Colon (tissue), 2 donors: ENCODE results near the gene ZNF606.

Experiments used
- FAIRE-seq: peaks from 2 replicates; lab custom pipeline; 2012; peaks lifted over from hg19 to GRCh38; lab: Jason Lieb, UNC
- donor health status: control.
- donor health status: control.

The ZNF606 gene

GRCh38 chr19:58002384-58003173 lies at the start of gene ZNF606:
Gene ZNF606, minus strand, starts transcription at chr19:58002820. Its CDS starts 1,501 bp downstream, at chr19:58001319.
- FAIRE-seq = no peak

- no peak for FAIRE-seq
Observed at GRCh38 chr19:58052256-58052655, 49.6 kb upstream of the ZNF606 start.

GRCh38 chr19:58047672-58048071 lies 45.1 kb upstream of the ZNF606 start:
- FAIRE-seq = no peak

- FAIRE-seq = no peak
Observed at GRCh38 chr19:58046856-58047255, 44.2 kb upstream of the ZNF606 start.

DNA sequence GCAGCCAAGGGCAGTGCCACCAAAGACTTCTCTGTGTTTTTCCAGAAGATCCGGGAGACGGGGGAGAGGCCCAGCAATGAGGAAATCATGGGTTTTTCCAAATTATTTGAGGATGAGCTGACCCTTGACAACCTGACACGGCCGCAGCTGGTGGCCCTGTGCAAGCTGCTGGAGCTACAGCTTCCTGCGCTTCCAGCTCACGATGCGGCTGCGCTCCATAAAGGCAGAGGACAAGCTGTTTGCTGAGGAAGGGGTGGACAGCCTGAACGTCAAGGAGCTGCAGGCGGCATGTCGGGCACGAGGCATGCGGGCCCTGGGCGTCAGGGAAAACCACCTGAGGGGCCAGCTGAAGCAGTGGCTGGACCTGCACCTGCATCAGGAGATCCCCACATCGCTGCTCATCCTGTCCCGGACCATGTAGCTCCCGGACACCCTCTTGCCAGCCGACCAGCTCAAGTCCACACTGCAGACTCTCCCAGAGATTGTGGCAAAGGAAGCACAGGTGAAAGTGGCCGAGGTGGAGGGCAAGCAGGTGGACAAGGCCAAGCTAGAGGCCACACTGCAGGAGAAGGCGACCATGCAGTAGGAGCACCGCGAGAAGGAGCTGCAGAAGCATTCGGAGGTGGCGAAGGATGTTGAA lies 42.9 kb upstream of the ZNF606 start:
- no peak for FAIRE-seq

GRCh38 chr19:58044886-58045285 lies 42.3 kb upstream of the ZNF606 start:
- FAIRE-seq = no peak

- no peak for FAIRE-seq
Observed at GRCh38 chr19:58044391-58044790, 41.8 kb upstream of the ZNF606 start.

- FAIRE-seq = no peak
Observed at GRCh38 chr19:58042495-58043340, 40.1 kb upstream of the ZNF606 start.

DNA sequence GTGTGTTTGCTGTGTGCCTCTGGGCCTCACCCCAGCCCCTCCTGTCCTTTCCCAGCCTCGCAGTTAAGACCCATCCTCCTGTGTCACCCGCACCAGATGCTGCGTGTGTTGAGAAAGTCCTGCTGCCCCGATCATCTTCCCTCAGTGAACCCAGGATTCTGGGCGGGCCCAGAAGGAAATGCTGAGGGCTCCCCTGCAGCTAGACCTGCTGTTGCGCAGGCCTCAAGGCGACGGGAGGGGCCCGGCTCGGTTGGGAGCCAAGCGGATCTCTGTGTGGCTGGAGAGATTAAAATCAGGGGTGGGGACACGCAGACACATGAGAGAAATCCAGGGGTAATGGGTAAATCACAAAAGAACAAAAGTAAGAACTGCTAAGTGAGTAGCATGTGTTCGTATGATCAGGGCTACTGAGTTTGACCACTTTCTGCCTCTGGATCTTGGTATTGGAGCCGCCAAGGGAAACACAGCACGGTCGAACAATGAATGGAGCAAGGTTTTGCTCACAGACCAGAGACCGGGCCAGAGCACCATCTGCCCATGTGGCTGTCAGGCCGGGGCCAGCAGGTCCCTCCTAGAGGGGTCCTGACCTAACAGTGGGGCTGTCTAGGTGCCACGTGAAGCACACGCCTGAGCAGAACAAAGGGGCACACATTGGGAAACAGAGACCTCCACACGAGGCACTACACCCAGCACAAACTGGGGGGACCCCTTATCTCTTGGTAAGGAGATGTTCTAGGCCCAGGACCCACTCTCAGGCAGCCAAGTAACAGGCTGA lies 38.3 kb upstream of the ZNF606 start:
- no peak for FAIRE-seq

GRCh38 chr19:58038688-58039204 lies 36.1 kb upstream of the ZNF606 start:
- no peak for FAIRE-seq

DNA sequence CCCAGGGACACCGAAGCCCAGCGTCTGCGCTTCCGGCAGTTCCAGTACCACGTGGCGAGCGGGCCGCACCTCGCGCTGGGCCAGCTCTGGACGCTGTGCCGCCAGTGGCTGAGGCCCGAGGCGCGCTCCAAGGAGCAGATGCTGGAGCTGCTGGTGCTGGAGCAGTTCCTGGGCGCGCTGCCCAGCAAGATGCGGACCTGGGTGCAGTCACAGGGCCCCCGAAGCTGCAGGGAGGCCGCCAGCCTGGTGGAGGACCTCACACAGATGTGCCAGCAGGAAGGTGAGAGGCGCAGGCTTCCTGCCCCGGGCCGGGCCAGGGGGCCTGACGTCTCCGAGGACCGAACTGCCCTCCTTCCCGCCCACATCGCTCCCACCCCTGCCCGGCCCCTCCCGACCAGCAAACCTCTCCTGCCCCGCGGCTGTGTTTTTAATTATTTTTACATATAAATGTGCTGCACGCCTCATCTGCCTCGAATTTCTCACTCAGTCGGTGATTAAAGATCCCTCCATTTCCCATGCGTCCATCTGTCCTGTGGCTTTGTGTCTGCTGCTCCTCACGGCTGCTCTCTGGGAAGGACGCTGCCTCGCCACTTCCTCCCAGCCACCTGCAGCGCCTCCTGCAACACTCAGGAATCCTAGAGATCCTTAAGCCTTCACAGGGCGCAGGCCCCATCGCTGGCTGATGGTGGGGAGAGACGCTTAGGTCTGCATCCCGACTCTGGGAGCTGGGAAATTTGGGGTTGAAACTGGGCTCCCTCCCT lies 35.5 kb upstream of the ZNF606 start:
- no peak for FAIRE-seq

DNA sequence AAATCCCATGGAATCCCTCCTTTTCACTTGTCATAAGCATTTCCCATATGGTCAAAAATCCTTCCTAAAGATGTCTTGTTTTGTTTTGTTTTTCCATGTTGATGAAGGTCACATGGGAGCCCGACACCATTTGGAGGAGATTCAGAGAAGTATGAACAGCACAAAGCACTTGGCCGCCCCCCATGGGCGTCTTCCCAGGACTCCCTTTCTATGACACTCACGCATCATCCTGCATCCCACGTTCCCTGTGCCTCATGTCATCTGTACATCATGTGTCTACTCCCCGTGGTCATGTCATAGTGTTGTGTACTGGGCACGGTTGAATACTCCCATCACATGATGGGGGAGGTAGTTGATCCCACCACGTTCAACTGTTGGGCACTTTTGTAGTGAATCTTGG lies 33.2 kb upstream of the ZNF606 start:
- FAIRE-seq = no peak

DNA sequence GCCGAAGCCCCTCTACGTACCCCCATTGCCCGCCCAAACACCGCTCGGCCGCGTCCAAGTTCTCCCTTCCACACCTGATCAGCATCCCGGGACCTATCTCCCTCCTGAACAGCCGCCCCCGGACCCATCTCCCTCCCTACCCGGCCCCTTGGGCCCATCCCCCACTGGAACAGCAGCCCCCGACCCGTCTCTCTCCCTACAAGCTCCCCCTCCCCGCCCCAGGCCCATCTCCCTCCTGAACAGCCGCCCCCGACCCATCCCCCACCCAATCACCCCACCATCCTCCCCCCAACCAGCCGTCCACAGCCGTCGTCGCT lies 31.8 kb upstream of the ZNF606 start:
- no peak for FAIRE-seq

DNA sequence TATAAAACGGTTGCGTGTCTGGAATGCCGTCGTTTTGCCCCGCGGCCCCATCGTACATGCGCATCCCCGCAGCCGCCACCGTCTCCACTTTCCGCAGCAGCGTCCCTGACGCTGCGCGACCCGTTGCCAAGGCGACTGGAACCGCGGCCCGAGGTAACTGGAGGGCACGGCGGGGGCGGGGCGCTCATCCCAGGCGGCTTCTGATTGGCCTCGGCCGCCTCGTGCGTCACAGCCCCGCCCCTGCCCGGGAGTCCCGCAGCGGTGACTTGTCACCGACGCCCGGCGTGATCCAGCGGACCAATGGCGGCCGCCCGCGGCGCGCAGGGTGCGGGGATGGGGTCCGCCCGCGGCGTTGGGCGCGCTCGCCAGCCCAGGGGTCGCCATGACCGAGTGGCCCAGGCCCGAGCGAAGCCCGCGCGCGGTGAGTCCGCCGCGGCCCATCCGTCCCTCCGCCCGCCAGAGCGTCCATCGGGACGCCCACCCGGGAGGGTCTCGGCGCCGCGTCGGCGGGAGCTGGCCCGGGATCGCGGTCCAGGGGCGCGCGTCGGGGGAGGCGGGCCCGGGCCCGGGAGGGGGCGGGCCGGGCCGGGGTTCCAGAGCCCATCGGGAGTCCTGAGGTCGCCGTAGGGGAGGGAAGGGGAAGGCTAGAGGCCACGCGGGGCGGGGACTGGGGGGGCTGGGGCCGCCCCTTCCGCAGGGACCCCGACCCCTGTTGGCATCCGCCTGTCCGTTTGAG lies 31.3 kb upstream of the ZNF606 start, which contains the start of gene ZSCAN1:
Gene ZSCAN1, plus strand, starts transcription at position 285 of the 736 bp plus-strand sequence. CDS start 3,812 bp downstream, outside the sequence.
- no peak for FAIRE-seq

DNA sequence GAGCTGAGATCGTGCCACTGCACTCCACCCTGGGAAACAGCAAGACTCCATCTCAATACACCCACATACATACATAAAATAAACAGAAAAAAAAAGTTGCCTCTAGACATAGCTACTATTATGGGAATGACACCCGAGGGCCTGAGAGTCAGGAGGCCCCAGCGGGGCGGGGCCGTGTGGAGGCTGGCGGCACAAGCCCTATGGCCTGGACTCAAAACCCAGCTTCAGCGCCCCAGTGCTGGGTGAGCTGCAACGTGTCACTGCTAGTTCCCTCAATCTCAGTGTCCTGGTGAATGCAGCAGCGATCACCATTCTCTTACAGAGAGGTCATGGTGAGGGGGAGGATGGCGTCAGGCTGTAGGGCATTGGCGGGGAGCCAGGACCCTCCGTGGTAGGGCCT lies 22.0 kb upstream of the ZNF606 start:
- FAIRE-seq = no peak

DNA sequence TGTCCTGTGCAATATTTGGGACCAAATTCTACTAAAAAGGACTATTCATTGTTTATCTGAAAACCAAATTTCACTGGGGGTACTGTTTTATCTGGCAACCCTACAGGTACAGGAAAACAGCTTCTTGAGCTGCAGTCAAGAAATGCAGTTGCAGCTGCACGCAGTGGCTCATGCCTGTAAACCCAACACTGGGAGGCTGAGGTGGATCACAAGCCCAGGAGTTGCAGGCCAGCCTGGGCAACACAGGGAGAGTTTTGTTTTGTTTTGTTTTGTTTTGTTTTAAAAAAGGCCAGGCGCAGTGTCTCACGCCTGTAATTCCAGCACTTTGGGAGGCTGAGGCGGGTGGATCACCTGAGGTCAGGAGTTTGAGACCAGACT lies 19.7 kb upstream of the ZNF606 start:
- FAIRE-seq = no peak

GRCh38 chr19:58021541-58022282 lies 19.1 kb upstream of the ZNF606 start:
- FAIRE-seq = no peak

DNA sequence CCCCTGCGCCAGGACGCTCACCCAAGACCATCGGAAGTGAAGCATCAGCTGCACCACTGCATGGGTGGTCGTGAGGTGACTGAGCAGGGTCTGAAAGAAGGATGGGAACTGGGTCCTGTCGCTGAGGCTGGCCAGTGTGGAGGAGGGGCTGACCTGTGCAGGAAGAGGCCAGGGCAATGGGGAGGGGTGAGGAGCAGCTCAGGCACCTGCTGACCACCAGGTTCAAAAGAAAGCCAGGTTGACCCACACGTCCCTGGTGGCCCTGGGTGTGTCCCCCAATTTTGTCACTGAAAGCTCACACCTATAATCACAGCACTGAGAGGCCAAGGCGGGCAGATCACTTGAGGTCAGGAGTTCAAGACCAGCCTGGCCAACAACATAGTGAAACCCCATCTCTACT lies 17.5 kb upstream of the ZNF606 start:
- FAIRE-seq = no peak

GRCh38 chr19:58014141-58014540 lies 11.5 kb upstream of the ZNF606 start:
- FAIRE-seq = no peak

GRCh38 chr19:58010507-58010906 lies 7.9 kb upstream of the ZNF606 start:
- FAIRE-seq = no peak
